HG03064 (cell line): ENCODE results near the gene TERT.
"Not testable (repeated sequence)": the region's sequence is repeated elsewhere in the genome, so short reads cannot be mapped to it uniquely, and the experiment has no call there.

Experiments used
- ATAC-seq: cut with Tn5 transposase; IDR thresholded peaks from one replicate; pipeline ENCODE4 v1.9.1; 2021; ENCODE audit warnings: low read depth; ENCODE audit not compliant: unreplicated experiment

Gene TERT

DNA sequence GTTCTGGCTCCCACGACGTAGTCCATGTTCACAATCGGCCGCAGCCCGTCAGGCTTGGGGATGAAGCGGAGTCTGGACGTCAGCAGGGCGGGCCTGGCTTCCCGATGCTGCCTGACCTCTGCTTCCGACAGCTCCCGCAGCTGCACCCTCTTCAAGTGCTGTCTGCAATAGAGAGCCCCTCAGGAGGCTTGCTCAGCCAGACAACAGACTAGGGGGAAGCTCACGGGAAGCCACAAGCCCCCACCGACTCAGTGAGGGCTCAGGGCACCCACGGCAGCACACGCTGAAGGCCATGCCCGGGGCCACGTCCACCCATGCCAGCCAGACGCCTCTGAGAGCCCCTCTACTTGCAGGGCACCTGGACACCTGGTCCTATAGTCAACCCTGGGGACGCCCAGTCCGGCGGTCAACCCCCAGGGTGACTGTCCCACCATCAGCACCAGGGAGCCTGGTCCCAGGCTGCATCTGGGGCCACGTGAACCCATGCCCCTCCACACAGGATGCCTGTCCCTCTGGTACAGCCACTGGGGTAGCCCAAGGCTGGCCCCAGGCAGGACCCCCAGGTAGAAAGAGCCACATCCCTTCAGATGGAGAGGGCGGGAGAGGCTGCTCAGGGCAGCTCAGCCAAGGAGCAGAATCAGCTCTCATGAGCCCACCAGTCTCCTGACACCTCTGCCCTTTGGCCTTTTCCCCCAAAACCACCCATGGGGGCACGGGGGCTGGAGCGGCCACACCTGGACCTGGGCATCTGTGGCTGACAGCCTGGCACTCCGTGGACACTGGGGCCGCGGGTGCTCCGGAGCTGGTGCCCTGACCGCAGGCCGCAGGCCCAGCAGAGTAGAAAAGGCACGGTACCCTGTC is 14.5 kb downstream of the TERT start:
- no peak for ATAC-seq

GRCh38 chr5:1279443-1280151 is 15.3 kb downstream of the TERT start:
- ATAC-seq: no peak

DNA sequence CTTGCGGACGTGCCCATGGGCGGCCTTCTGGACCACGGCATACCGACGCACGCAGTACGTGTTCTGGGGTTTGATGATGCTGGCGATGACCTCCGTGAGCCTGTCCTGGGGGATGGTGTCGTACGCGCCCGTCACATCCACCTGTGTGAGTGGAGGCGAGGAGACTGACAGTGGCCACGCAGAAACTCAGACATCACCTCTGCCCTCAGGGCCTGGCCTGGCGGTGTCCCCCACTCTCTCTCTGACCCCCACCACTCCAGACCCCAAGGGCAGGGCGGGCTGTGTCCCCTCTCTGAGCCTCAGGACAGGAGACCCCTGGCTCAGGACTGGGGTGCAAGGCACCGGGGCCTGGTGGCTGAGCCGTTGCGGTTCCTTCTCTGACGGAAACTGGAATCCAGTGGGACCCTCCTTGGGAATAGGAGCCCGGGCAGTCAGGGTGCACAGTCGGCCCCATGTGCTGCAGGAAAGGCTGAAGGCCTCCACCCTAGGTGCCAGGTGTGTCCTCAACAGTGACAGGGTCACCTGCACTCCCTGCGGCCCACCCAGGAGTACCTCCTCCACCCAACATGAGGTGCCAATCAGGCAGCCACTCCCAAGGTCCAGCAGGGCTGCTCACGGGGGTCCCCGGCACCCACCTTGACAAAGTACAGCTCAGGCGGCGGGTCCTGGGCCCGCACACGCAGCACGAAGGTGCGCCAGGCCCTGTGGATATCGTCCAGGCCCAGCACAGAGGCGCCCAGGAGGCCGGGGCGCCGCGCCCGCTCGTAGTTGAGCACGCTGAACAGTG is 16.0 kb downstream of the TERT start:
- no peak for ATAC-seq

- no peak for ATAC-seq
Observed at GRCh38 chr5:1278216-1278615, 16.7 kb downstream of the TERT start.

DNA sequence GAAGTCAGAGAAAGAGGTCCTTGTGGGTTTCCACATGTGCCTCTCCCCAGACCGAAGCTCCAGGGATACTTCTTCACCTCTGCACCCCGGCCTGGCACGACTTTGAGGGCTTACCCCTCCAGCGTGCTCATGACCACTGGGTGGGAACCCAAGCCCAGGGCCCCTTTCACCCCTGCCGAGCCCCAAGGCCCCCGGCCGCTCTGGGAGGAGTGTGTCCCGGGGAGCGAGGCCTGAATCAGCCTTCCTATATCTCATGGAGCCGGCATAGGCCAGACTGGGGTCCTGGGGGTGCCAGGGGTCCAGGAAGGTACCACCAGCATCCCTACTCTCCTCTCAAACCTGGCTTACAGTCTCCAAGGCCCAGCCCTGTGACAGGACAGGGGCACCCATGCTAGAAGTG is 17.1 kb downstream of the TERT start:
- no peak for ATAC-seq

DNA sequence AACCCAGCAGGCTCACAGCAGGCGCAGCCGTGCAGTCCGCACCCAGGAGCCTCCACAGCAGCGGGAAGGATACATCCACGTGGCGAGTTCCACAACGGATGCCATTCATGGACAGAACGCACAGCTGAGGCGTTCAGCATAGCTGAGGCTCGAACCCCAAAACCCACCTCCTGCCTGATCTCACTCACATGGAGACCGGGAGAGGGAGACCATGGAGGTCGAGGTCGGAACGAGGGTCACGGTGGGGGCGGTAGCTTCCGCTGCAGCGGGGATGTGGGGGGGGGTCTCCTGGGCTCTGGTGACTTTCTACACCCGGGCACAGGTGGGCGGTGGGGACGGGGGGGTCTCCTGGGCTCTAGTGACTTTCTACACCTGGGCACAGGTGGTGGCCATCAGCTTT is 17.5 kb downstream of the TERT start:
- ATAC-seq: no peak

- no peak for ATAC-seq
Observed at GRCh38 chr5:1276930-1277329, 17.9 kb downstream of the TERT start.

DNA sequence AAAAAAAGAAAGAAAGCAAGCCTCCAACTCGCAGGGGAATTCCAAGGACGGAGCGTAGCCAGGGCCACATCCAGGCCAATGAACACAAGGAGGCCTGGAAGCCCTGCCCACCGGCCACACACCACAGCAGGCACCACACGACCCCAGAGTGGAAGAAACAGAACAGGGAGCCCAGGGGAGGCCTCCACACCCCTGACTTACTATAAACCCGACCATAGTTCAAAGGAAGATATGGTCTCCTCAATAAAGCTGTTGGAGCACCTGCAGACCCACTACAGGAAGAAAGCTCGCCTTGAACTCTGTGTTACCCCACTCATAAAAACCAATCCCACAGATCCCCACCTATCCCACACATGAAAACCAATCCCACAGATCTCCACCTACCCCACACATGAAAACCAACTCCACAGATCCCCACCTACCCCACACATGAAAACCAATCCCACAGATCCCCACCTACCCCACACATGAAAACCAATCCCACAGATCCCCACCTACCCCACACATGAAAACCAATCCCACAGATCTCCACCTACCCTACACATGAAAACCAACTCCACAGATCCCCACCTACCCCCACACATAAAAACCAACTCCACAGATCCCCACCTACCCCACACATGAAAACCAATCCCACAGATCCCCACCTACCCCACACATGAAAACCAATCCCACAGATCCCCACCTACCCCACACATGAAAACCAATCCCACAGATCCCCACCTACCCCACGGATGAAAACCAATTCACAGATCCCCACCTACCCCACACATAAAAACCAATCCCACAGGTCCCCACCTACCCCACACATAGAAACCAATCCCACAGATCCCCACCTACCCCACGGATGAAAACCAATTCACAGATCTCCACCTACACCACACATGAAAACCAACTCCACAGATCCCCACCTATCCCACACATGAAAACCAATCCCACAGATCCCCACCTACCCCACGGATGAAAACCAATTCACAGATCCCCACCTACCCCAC is 19.2 kb downstream of the TERT start:
- not testable (repeated sequence) for ATAC-seq

- ATAC-seq: no peak
Observed at GRCh38 chr5:1274471-1274870, 20.4 kb downstream of the TERT start.

DNA sequence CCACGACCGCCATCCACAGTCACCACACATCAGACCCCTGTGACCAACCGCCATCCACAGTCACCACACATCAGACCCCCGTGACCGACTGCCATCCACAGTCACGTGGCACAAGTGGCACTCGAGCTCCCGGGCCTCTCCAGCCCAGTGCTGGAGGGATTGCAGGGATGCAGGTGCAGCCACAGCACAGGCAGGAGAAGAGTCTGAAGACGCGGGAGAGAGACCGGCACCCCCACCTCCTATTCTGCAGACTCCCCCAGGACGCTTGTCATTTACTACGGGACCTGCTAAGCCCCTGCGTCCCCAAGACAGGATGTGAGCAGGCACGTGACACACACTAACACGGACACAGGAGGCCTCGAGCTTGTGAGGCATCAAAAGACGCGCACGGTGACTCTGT is 21.1 kb downstream of the TERT start:
- no peak for ATAC-seq

GRCh38 chr5:1272201-1272600 is 22.7 kb downstream of the TERT start:
- ATAC-seq: no peak

- ATAC-seq: no peak
Observed at GRCh38 chr5:1270933-1271914, 23.6 kb downstream of the TERT start.

DNA sequence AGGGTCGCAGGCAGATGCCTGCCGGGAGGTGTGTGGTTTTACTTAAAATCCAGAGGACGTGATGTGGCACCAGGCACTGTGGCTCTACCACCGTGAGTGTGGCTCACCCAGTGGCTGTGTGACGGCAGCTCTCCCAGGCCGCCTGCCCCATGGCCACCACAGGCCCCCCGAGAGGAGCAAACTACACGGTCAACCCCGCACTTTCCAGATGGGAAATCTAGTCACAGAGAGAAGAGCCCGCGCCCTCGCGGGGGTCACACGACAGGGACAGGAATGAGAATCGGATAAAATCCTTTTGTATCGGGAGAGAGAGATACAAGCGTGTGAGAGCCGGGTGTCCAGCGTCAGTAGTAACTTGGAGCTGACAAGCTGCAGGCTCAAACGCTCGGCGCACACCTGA is 24.4 kb downstream of the TERT start:
- no peak for ATAC-seq

DNA sequence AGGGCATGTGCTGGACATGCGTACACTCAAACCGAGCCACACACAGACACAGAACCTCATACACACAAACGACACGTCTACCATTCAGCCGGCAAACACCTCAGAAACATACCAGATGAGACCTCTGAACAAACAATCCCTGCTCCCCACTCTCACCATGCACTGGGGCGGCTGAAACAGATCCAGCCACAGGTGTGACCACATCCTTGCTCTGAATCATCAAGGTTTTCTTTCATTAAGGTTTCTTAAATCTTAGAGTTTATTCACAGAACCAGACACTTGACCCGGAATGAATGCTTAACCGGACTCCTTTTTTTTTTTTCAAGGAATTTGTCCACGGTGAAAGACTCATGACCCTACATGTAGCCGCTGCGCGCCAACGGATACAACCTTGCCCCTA is 26.2 kb downstream of the TERT start:
- no peak for ATAC-seq

DNA sequence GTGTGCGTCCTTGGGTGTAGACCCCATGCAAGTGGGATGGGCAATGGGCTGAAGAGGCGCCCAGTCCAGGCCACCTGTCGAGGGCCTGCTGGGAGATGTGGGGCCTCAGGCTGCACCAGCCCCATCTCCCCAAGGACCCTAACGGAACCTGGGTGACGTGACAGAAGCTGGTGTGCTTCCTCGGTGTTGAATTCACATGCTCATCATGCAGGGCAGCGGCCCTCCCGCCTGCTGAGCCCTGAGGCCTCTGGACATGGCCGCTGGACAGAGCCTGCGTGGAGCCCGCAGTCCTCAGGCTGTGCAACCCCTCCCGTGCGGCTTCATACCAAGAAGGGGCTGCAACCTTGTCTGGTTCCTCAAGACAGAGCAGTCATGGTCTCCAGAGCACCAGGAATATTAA is 26.8 kb downstream of the TERT start:
- ATAC-seq: no peak

- not testable (repeated sequence) for ATAC-seq
Observed at GRCh38 chr5:1267464-1267863, 27.4 kb downstream of the TERT start.

GRCh38 chr5:1266791-1267190 is 28.1 kb downstream of the TERT start:
- no peak for ATAC-seq

- no peak for ATAC-seq
Observed at GRCh38 chr5:1265461-1266455, 29.1 kb downstream of the TERT start.
